DOHH2 (cell line): ENCODE data around the gene CASKIN1.

Source experiments
- H3F3A ChIP-seq: fragments of 200-600 bp; sonication (generic), shearing (Covaris generic); 2 replicates; pipeline ENCODE4 v1.6.0; 2016; ENCODE audit warnings: antibody characterized with exemption, mild to moderate bottlenecking; ENCODE audit not compliant: control insufficient read depth, insufficient read depth
- H3K27ac ChIP-seq: fragments of 200-600 bp; sonication (generic); 2 replicates; pipeline ENCODE4 v1.5.1; 2014; ENCODE audit warnings: low read depth, mild to moderate bottlenecking, low read length, moderate library complexity
- H3K27me3 ChIP-seq: fragments of 200-600 bp; sonication (generic); 2 replicates; pipeline ENCODE4 v1.6.1; 2014; ENCODE audit warnings: mild to moderate bottlenecking, low read length, mixed read lengths; ENCODE audit not compliant: control insufficient read depth
- H3K36me3 ChIP-seq: fragments of 200-600 bp; sonication (generic); 2 replicates; pipeline ENCODE4 v1.6.1; 2014; ENCODE audit warnings: mild to moderate bottlenecking, low read length, moderate library complexity, mixed read lengths; ENCODE audit not compliant: control insufficient read depth
- H3K4me1 ChIP-seq: fragments of 200-600 bp; sonication (generic); 2 replicates; pipeline ENCODE4 v1.6.1; 2014; ENCODE audit warnings: mild to moderate bottlenecking, low read length, mixed read lengths; ENCODE audit not compliant: control insufficient read depth
- H3K4me2 ChIP-seq: fragments of 200-600 bp; sonication (generic); 2 replicates; pipeline ENCODE4 v1.6.0; 2014; ENCODE audit warnings: mild to moderate bottlenecking, low read length, moderate library complexity
- H3K4me3 ChIP-seq: fragments of 200-600 bp; sonication (generic); 2 replicates; pipeline ENCODE4 v1.5.1; 2014; ENCODE audit warnings: mild to moderate bottlenecking, low read length, mixed read lengths
- H3K79me2 ChIP-seq: fragments of 200-600 bp; sonication (generic); 2 replicates; pipeline ENCODE4 v1.6.1; 2014; ENCODE audit warnings: mild to moderate bottlenecking, low read length, mixed read lengths; ENCODE audit not compliant: control insufficient read depth
- H3K9me2 ChIP-seq: fragments of 200-600 bp; sonication (generic); replicated peaks from 2 replicates; pipeline ENCODE4 v1.6.1; 2014; ENCODE audit warnings: mild to moderate bottlenecking, low read length, mixed read lengths; ENCODE audit not compliant: control insufficient read depth
- H3K9me3 ChIP-seq: fragments of 200-600 bp; sonication (generic); 2 replicates; pipeline ENCODE4 v1.6.1; 2014; ENCODE audit warnings: antibody characterized with exemption, low read length, mixed read lengths; ENCODE audit not compliant: control insufficient read depth, insufficient read depth
- H4K20me1 ChIP-seq: fragments of 200-600 bp; sonication (generic); 2 replicates; pipeline ENCODE4 v1.6.0; 2014; ENCODE audit warnings: low read depth, mild to moderate bottlenecking, antibody characterized with exemption, low read length, moderate library complexity; ENCODE audit not compliant: control insufficient read depth, insufficient read depth
- CTCF ChIP-seq: fragments of 200-600 bp; sonication (generic); IDR thresholded peaks from one replicate; pipeline ENCODE4 v1.5.1; 2014; ENCODE audit warnings: antibody characterized with exemption, mild to moderate bottlenecking, low read depth, low read length; ENCODE audit not compliant: poor library complexity, severe bottlenecking
- EZH2phosphoT487 ChIP-seq: fragments of 200-600 bp; sonication (generic); IDR thresholded peaks from 2 replicates; pipeline ENCODE4 v1.6.1; 2017; ENCODE audit warnings: borderline replicate concordance, mild to moderate bottlenecking, antibody characterized with exemption, low read length, moderate library complexity, mixed read lengths

The CASKIN1 gene

GRCh38 chr16:2233872-2234812, 37.7 kb upstream of the CASKIN1 start:
- no peaks in the 10 kb centered on the region for H3K4me1 ChIP-seq
- no peaks in the 10 kb centered on the region for H4K20me1 ChIP-seq
- H3K27me3 ChIP-seq, result no peaks in the 10 kb centered on the region
- H3K9me3 ChIP-seq, result no peaks in the 10 kb centered on the region
- 0 out of 2 replicates have a peak, but pooled peaks cover under 1% of the 10 kb centered on the region for H3F3A ChIP-seq
- no peaks in the 10 kb centered on the region for H3K9me2 ChIP-seq
- H3K4me3 ChIP-seq, result no peak overlapping the region
- H3K36me3 ChIP-seq, result peaks cover 57% of the 10 kb centered on the region
- no peak overlapping the region for H3K4me2 ChIP-seq
- H3K79me2 ChIP-seq, result no peaks in the 10 kb centered on the region
- TF ChIP-seq CTCF (no peak), EZH2phosphoT487 (no peak)
- H3K27ac ChIP-seq, result no peak overlapping the region

GRCh38 chr16:2233046-2233775, 36.8 kb upstream of the CASKIN1 start:
- Histone ChIP-seq H3K36me3 (peaks cover 60% of the 10 kb centered on the region), H3K79me2 (peaks cover 8% of the 10 kb centered on the region)

More at GRCh38 chr16:2233046-2233775, 36.8 kb upstream of the CASKIN1 start:
- H3K9me3 ChIP-seq, result no peaks in the 10 kb centered on the region
- H3F3A ChIP-seq, result no peaks in the 10 kb centered on the region
- no peaks in the 10 kb centered on the region for H3K27me3 ChIP-seq
- no peak overlapping the region for H3K4me3 ChIP-seq
- no peaks in the 10 kb centered on the region for H3K4me1 ChIP-seq
- TF ChIP-seq CTCF, result no peak
- TF ChIP-seq EZH2phosphoT487, result no peak
- no peaks in the 10 kb centered on the region for H4K20me1 ChIP-seq
- H3K27ac ChIP-seq, result no peak overlapping the region
- H3K9me2 ChIP-seq, result no peaks in the 10 kb centered on the region
- H3K4me2 ChIP-seq, result no peak overlapping the region
